K562 (cell line): ENCODE results near the gene SLC28A1. TPM values are rescaled to one million over a fixed set of nuclear protein-coding genes. Genes with fewer than 3 reads are reported as not detected.

ENCODE experiments used
- ATAC-seq: fragments of 200-7000 bp; cut with Tn5 transposase; 3 replicates; pipeline ENCODE4 v1.9.1; 2020; ENCODE audit warnings: moderate library complexity
- BruUV-seq: library from RNA; stranded (reverse); fragments of 400-500 nt; replicated peaks from 2 replicates; lab custom pipeline; 2021; lab: Mats Ljungman, UMichigan
- CTCF ChIA-PET: fragments of 300-600 bp; formaldehyde crosslinking; extraction: SDS; loops from one replicate; lab custom pipeline; 2021; ENCODE audit warnings: low intra/inter-chr PET ratio; lab: Yijun Ruan, JAX
- POLR2A ChIA-PET: fragments of 300-600, 350-650 bp; sonication (Branson Sonifier 250); formaldehyde crosslinking; extraction: SDS; loops from one replicate; lab custom pipeline; 2021; ENCODE audit warnings: antibody characterized with exemption, inconsistent platforms; lab: Yijun Ruan, JAX
- DNase-seq, 4 experiments: peaks; one replicate each; pipeline versions ENCODE4 v3.0.0 to v3.0.0-alpha.2; 2011 to 2018; ENCODE audit warnings: low spot score in 3 of 4, mixed read lengths in 3 of 4; ENCODE audit errors: extremely low read depth in 1 of 4
- FAIRE-seq: peaks from 2 replicates; lab custom pipeline; 2011; peaks lifted over from hg19 to GRCh38; lab: Jason Lieb, UNC
- H2AFZ ChIP-seq: 2 replicates; pipeline ENCODE4 v1.6.0; 2011; ENCODE audit warnings: low read depth, low read length, control low read depth, inconsistent platforms
- H3K27ac ChIP-seq: fragments of 200-600 bp; 3 replicates; pipeline ENCODE4 v1.8.0; 2011; ENCODE audit warnings: low read depth, mild to moderate bottlenecking, control low read depth, inconsistent platforms, low read length, moderate library complexity, mixed read lengths; ENCODE audit errors: extremely low read depth
- H3K27me3 ChIP-seq, 2 experiments: fragments of 300-600 bp in 1 of 2; 2 replicates in 1 of 2; 3 replicates in 1 of 2; pipeline versions ENCODE4 v1.6.0 to v1.8.0; 2011; ENCODE audit warnings: inconsistent platforms in 2 of 2, low read length in 2 of 2, mild to moderate bottlenecking in 1 of 2, mixed read lengths in 1 of 2, moderate library complexity in 1 of 2; ENCODE audit not compliant: control insufficient read depth in 2 of 2, insufficient read depth in 2 of 2
- H3K36me3 ChIP-seq: fragments of 300-600 bp; 3 replicates; pipeline ENCODE4 v1.8.0; 2011; ENCODE audit warnings: mild to moderate bottlenecking, low read length, inconsistent platforms; ENCODE audit not compliant: control insufficient read depth, insufficient read depth
- H3K4me1 ChIP-seq, 2 experiments: fragments of 200-600 bp in 1 of 2; replicated peaks in 1 of 2; 2 replicates in 1 of 2; 3 replicates in 1 of 2; pipeline versions ENCODE4 v1.5.1 to v1.8.0; 2011; ENCODE audit warnings: inconsistent platforms in 2 of 2, low read length in 2 of 2, mild to moderate bottlenecking in 1 of 2, mixed read lengths in 1 of 2, moderate library complexity in 1 of 2; ENCODE audit not compliant: control insufficient read depth in 2 of 2, insufficient read depth in 2 of 2
- H3K4me2 ChIP-seq: 2 replicates; pipeline ENCODE4 v1.6.1; 2011; ENCODE audit warnings: low read length, control low read depth, inconsistent platforms, mixed read lengths; ENCODE audit not compliant: insufficient read depth
- H3K4me3 ChIP-seq: fragments of 200-600 bp; sonication (generic), shearing (Covaris generic); 2 replicates; pipeline ENCODE4 v1.5.1; 2016; ENCODE audit warnings: control low read depth, inconsistent platforms
- H3K79me2 ChIP-seq: fragments of 200-600 bp; 3 replicates; pipeline ENCODE4 v1.8.0; 2011; ENCODE audit warnings: low read length, inconsistent platforms; ENCODE audit not compliant: control insufficient read depth, insufficient read depth
- H3K9ac ChIP-seq, 2 experiments: 2 replicates each; pipeline versions ENCODE4 v1.6.0 to v1.6.1; 2011; ENCODE audit warnings: low read depth in 2 of 2, low read length in 2 of 2, control low read depth in 1 of 2, inconsistent platforms in 1 of 2, mild to moderate bottlenecking in 1 of 2, mixed read lengths in 1 of 2; ENCODE audit not compliant: insufficient read depth in 1 of 2
- H3K9me1 ChIP-seq: one replicate; pipeline ENCODE4 v1.6.0; 2011; ENCODE audit warnings: inconsistent platforms, mild to moderate bottlenecking, low read length, moderate library complexity; ENCODE audit not compliant: control insufficient read depth, insufficient read depth
- H3K9me3 ChIP-seq: replicated peaks from 2 replicates; pipeline ENCODE4 v1.5.1; 2011; ENCODE audit warnings: low read depth, low read length, inconsistent platforms; ENCODE audit not compliant: control insufficient read depth, insufficient read depth
- H4K20me1 ChIP-seq: replicated peaks from 2 replicates; pipeline ENCODE4 v1.6.1; 2011; ENCODE audit warnings: low read length, inconsistent platforms, mixed read lengths; ENCODE audit not compliant: control insufficient read depth, insufficient read depth
- BRCA1 ChIP-seq, 2 experiments: fragments of 450-650 bp in 1 of 2; sonication (generic) in 1 of 2; formaldehyde crosslinking in 1 of 2; IDR thresholded peaks; 2 replicates each; pipeline versions ENCODE4 v1.5.0 to v1.6.1; 2017 to 2020; ENCODE audit warnings: mild to moderate bottlenecking in 1 of 2, missing genetic modification reagents in 1 of 2
- FUS ChIP-seq: fragments of 200-400 bp; formaldehyde crosslinking; optimal IDR thresholded peaks from 2 replicates; pipeline ENCODE3; 2017; ENCODE audit warnings: low read depth, low read length
- GATAD2A ChIP-seq: fragments of 450-650 bp; IDR thresholded peaks from 2 replicates; pipeline ENCODE4 v1.6.1; 2017
- GTF3C2 ChIP-seq: IDR thresholded peaks from 3 replicates; pipeline ENCODE4 v1.6.1; 2011; ENCODE audit warnings: borderline replicate concordance, mild to moderate bottlenecking, moderate library complexity; ENCODE audit not compliant: insufficient read length; ENCODE audit errors: extremely low read depth
- NELFE ChIP-seq: IDR thresholded peaks from 2 replicates; pipeline ENCODE4 v1.6.1; 2011; ENCODE audit warnings: mild to moderate bottlenecking; ENCODE audit not compliant: insufficient read depth, insufficient read length
- RBFOX2 ChIP-seq: fragments of 200-400 bp; formaldehyde crosslinking; IDR thresholded peaks from 2 replicates; pipeline ENCODE4 v1.6.1; 2017; ENCODE audit warnings: low read depth, mild to moderate bottlenecking, low read length, moderate library complexity
- SAFB2 ChIP-seq: fragments of 200-400 bp; formaldehyde crosslinking; IDR thresholded peaks from 2 replicates; pipeline ENCODE4 v1.6.1; 2018; ENCODE audit warnings: borderline replicate concordance, low read length, low read depth, moderate library complexity; ENCODE audit not compliant: severe bottlenecking
- ZNF23 ChIP-seq: fragments of 250-450 bp; sonication (Bioruptor Pico); IDR thresholded peaks from 2 replicates; pipeline ENCODE4 v1.4.0; 2020; ENCODE audit warnings: mild to moderate bottlenecking
- ZNF551 ChIP-seq: fragments of 250-450 bp; sonication (Bioruptor Pico); IDR thresholded peaks from 2 replicates; pipeline ENCODE4 v1.5.0; 2021; ENCODE audit warnings: mild to moderate bottlenecking, moderate library complexity
- ZNF589 ChIP-seq: fragments of 200-800 bp; sonication (Bioruptor generic); IDR thresholded peaks from 2 replicates; pipeline ENCODE4 v1.6.1; 2016; ENCODE audit warnings: low read depth, missing genetic modification characterization, missing compliant biosample characterization
- ZNF79 ChIP-seq: fragments of 250-450 bp; sonication (Bioruptor Pico); IDR thresholded peaks from 2 replicates; pipeline ENCODE4 v1.4.0; 2020; ENCODE audit warnings: low read depth, mild to moderate bottlenecking, moderate library complexity
- ZSCAN32 ChIP-seq: fragments of 450-650 bp; formaldehyde crosslinking; IDR thresholded peaks from 2 replicates; pipeline ENCODE4 v1.4.0; 2020; ENCODE audit warnings: mild to moderate bottlenecking, moderate library complexity
- WGBS: fragments of 100-300 bp; shearing (Covaris generic); methylation state at CpG from one replicate; pipeline ENCODE4 v1.1.6; 2016; ENCODE audit warnings: low coverage, mixed read lengths; ENCODE audit not compliant: insufficient coverage; ENCODE audit errors: missing lambda C conversion rate; 5-methylcytosine and 5-hydroxymethylcytosine counted together
- in situ Hi-C: fragments of 300-500 bp; cut with MboI; formaldehyde crosslinking; loops from 4 replicates; pipeline ENCODE4 v1.15.0; 2018; ENCODE audit warnings: inconsistent platforms, mixed read lengths
- intact Hi-C: fragments of 100-400 bp; cut with micrococcal nuclease; formaldehyde crosslinking; loops from 2 replicates; pipeline ENCODE4 v1.14.2; 2022
- polyA plus RNA-seq, 8 experiments: library from polyadenylated mRNA; depleted of rRNA in 4 of 8; stranded (reverse) in 5 of 8; unstranded in 3 of 8; fragments of >200 nt; fragmentation: Nextera tagmentation in 2 of 8; fragmentation: Illumina TruSeq in 1 of 8; extraction: Ambion mirVana in 2 of 8; extraction: Trizol in 1 of 8; gene quantifications; 2 replicates each; pipeline versions ENCODE4 v1.2.1 to v1.2.3, GENCODE V29; 2011 to 2014; ENCODE audit warnings: inconsistent platforms in 1 of 8, missing spikeins in 1 of 8
- total RNA-seq, 7 experiments: library from RNA; depleted of rRNA in 6 of 7; stranded (reverse); fragments of >200 nt in 6 of 7; fragmentation: Illumina TruSeq in 2 of 7; extraction: Trizol in 2 of 7; gene quantifications; 2 replicates each; pipeline versions ENCODE4 v1.2.1 to v1.2.3, GENCODE V29; 2011 to 2021; ENCODE audit warnings: low replicate concordance in 1 of 7

The SLC28A1 gene
- total and polyA plus RNA-seq, 9 of the 15 experiments (the other 6 are each of a cell fraction or from before 2014, with no cell fraction given) = 0.04 TPM; not detected in 8

GRCh38 chr15:84953726-84954125 is 69.3 kb downstream of the SLC28A1 start:
- H3K9me3 ChIP-seq = no peaks in the 10 kb centered on the region
- no peaks in the 10 kb centered on the region for H3K36me3 ChIP-seq
- ATAC-seq = no peak
- no peak for FAIRE-seq
- peak overlapping the region; percentile 87 for H2AFZ ChIP-seq
- H3K27ac ChIP-seq = 0 out of 3 replicates have a peak overlapping the region, but pooled peaks have one; percentile 25
- H3K9ac ChIP-seq = no peak overlapping the region
- CTCF ChIA-PET = no interaction called here
- H4K20me1 ChIP-seq = no peaks in the 10 kb centered on the region
- WGBS = 38% methylated on average over 1 of the region's 1 CpG
- no TSS peak for BruUV-seq
- H3K79me2 ChIP-seq = no peaks in the 10 kb centered on the region
- no peak overlapping the region for H3K4me3 ChIP-seq
- intact Hi-C loops = loop anchor here (2.0 kb wide), 1 partner anchor 27 kb away; the partner anchor contains the start of gene PDE8A
- TF ChIP-seq ZNF79 (CRISPR knock-in tag) = no peak
- no peak for TF ChIP-seq FUS
- no peak for TF ChIP-seq GATAD2A
- no peak for TF ChIP-seq RBFOX2
- no peak for TF ChIP-seq SAFB2
- TF ChIP-seq ZNF551 (CRISPR knock-in tag) = no peak
- TF ChIP-seq ZSCAN32 = no peak
- no peak for TF ChIP-seq BRCA1 (IDR thresholded peaks at IDR 0.05)
- TF ChIP-seq BRCA1 (CRISPR knock-in tag; IDR thresholded peaks at IDR 0.05) = no peak
- no peak for TF ChIP-seq GTF3C2
- TF ChIP-seq ZNF589 (CRISPR knock-in tag) = no peak
- TF ChIP-seq NELFE = no peak
- TF ChIP-seq ZNF23 (CRISPR knock-in tag) = no peak
- no peaks in the 10 kb centered on the region for H3K27me3 ChIP-seq
- no peak overlapping the region for H3K4me2 ChIP-seq
- H3K4me1 ChIP-seq = peaks cover 40 to 64% of the 10 kb centered on the region in 2 experiments
- no peaks in the 10 kb centered on the region for H3K9me1 ChIP-seq
- no peak for DNase-seq
- POLR2A ChIA-PET = interaction anchor here (0.6 to 1.0 kb wide), 5 partner anchors 24 to 352 kb away, joined by 3 read pairs; no protein-coding TSS in a partner anchor
- in situ Hi-C loops = loop anchor here (5.0 kb wide), 1 partner anchor 89 kb away; no protein-coding TSS in a partner anchor
